ENCODE results near the gene SPG11.

DNA sequence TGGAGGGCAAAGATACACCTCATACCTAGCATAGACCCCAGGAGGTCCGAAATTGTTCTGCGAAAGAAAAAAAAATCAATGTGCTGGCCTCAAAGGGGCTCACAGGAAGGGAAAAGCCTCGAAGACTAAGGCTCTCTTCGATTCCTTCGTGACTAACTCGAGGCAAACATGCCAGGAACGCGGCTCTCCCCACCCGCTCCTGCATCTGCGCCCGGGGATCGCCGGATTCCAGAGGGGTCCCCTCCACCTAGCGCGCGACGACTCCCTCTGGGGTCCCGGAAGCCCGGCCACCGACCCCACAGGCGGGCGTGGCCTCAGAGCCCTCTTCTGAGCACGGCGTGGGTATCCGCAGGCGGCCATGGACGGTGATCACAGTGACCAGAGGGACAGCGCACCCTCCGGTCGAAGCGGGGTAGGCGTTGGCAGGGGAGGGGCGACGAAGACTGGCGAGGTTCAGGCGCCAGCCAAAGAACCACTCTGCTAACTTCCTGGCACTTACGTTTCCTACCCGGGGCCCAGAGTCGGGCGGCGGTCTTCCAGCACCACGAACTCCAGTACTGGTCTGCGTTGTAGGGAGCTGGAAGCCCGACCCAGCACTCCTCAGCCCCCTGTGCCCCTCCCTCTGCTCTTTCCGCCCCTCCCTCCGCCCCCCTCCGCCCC is 127.0 kb downstream of the SPG11 start:
- peak; percentile 78 for TF ChIP-seq TAF1 (conservative IDR thresholded peaks at IDR 0.05)
- peak; percentile 23 for TF ChIP-seq CTCF (IDR thresholded peaks at IDR 0.05; ENCODE audit: low read depth, low read length, missing input control)
- TF ChIP-seq SP1 (IDR thresholded peaks at IDR 0.05) = peak; percentile 9
- no peak for TF ChIP-seq RAD21 (IDR thresholded peaks at IDR 0.05)
- no peak for TF ChIP-seq MAX (IDR thresholded peaks at IDR 0.05)
- TF ChIP-seq YY1 (IDR thresholded peaks at IDR 0.05) = peak; percentile 95
- TF ChIP-seq ATF3 (IDR thresholded peaks at IDR 0.05) = no peak
- TF ChIP-seq EGR1 (IDR thresholded peaks at IDR 0.05; ENCODE audit: low read depth in 2 of 2) = no peak
- no peak for TF ChIP-seq ZBTB33 (IDR thresholded peaks at IDR 0.05)
- TF ChIP-seq RXRA (IDR thresholded peaks at IDR 0.05) = peak; percentile 60 to 74
- peak in 1 of 2 donors; percentile 2 for TF ChIP-seq JUND (IDR thresholded peaks at IDR 0.05)
- TF ChIP-seq, protein P1, sequence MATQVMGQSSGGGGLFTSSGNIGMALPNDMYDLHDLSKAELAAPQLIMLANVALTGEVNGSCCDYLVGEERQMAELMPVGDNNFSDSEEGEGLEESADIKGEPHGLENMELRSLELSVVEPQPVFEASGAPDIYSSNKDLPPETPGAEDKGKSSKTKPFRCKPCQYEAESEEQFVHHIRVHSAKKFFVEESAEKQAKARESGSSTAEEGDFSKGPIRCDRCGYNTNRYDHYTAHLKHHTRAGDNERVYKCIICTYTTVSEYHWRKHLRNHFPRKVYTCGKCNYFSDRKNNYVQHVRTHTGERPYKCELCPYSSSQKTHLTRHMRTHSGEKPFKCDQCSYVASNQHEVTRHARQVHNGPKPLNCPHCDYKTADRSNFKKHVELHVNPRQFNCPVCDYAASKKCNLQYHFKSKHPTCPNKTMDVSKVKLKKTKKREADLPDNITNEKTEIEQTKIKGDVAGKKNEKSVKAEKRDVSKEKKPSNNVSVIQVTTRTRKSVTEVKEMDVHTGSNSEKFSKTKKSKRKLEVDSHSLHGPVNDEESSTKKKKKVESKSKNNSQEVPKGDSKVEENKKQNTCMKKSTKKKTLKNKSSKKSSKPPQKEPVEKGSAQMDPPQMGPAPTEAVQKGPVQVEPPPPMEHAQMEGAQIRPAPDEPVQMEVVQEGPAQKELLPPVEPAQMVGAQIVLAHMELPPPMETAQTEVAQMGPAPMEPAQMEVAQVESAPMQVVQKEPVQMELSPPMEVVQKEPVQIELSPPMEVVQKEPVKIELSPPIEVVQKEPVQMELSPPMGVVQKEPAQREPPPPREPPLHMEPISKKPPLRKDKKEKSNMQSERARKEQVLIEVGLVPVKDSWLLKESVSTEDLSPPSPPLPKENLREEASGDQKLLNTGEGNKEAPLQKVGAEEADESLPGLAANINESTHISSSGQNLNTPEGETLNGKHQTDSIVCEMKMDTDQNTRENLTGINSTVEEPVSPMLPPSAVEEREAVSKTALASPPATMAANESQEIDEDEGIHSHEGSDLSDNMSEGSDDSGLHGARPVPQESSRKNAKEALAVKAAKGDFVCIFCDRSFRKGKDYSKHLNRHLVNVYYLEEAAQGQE (IDR thresholded peaks at IDR 0.05) = no peak
